D721Med (cell line): Measurements from ENCODE around the gene GTF3C5.
"Not testable (repeated sequence)": the region's sequence is repeated elsewhere in the genome, so short reads cannot be mapped to it uniquely, and the experiment has no call there.

Experiments
- DNase-seq: peaks from one replicate; pipeline ENCODE4 v3.0.0; 2011; ENCODE audit warnings: low spot score; ENCODE audit not compliant: insufficient read length
- FAIRE-seq: peaks from 2 replicates; lab custom pipeline; 2011; peaks lifted over from hg19 to GRCh38; lab: Jason Lieb, UNC
- TF ChIP-seq, protein P1 (sequence below): IDR thresholded peaks from 2 replicates; pipeline ENCODE4 v1.5.1; 2012; ENCODE audit warnings: mild to moderate bottlenecking, control low read depth; ENCODE audit not compliant: insufficient read depth; ENCODE audit errors: missing control alignments

GTF3C5 gene

DNA sequence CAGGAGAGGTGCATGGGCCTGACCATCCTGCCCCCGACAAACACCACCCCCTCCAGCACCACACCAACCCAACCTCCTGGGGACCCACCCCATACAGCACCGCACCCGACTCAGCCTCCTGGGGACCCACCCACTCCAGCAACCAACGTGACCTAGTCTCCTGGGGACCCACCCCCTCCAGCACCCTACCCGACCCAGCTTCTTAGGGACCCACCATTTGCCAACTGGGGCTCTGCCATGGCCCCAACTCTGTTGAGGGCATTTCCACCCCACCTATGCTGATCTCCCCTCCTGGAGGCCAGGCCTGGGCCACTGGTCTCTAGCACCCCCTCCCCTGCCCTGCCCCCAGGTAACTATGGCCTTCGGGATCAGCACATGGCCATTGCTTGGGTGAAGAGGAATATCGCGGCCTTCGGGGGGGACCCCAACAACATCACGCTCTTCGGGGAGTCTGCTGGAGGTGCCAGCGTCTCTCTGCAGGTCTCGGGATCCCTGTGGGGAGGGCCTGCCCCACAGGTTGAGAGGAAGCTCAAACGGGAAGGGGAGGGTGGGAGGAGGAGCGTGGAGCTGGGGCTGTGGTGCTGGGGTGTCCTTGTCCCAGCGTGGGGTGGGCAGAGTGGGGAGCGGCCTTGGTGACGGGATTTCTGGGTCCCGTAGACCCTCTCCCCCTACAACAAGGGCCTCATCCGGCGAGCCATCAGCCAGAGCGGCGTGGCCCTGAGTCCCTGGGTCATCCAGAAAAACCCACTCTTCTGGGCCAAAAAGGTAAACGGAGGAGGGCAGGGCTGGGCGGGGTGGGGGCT is 35.6 kb downstream of the GTF3C5 start:
- FAIRE-seq, result no peak
- TF ChIP-seq, protein P1, sequence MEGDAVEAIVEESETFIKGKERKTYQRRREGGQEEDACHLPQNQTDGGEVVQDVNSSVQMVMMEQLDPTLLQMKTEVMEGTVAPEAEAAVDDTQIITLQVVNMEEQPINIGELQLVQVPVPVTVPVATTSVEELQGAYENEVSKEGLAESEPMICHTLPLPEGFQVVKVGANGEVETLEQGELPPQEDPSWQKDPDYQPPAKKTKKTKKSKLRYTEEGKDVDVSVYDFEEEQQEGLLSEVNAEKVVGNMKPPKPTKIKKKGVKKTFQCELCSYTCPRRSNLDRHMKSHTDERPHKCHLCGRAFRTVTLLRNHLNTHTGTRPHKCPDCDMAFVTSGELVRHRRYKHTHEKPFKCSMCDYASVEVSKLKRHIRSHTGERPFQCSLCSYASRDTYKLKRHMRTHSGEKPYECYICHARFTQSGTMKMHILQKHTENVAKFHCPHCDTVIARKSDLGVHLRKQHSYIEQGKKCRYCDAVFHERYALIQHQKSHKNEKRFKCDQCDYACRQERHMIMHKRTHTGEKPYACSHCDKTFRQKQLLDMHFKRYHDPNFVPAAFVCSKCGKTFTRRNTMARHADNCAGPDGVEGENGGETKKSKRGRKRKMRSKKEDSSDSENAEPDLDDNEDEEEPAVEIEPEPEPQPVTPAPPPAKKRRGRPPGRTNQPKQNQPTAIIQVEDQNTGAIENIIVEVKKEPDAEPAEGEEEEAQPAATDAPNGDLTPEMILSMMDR, result no peak

DNA sequence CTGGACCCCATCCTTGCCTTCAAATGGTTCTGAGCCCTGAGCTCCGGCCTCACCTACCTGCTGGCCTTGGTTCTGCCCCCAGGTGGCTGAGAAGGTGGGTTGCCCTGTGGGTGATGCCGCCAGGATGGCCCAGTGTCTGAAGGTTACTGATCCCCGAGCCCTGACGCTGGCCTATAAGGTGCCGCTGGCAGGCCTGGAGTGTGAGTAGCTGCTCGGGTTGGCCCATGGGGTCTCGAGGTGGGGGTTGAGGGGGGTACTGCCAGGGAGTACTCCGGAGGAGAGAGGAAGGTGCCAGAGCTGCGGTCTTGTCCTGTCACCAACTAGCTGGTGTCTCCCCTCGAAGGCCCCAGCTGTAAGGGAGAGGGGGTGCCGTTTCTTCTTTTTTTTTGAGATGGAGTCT is 36.2 kb downstream of the GTF3C5 start:
- FAIRE-seq (no peak), DNase-seq (no peak)
- TF ChIP-seq, protein P1, result no peak

More for the DNA sequence above, 35.6 kb downstream of the GTF3C5 start:
- DNase-seq, result no peak

DNA sequence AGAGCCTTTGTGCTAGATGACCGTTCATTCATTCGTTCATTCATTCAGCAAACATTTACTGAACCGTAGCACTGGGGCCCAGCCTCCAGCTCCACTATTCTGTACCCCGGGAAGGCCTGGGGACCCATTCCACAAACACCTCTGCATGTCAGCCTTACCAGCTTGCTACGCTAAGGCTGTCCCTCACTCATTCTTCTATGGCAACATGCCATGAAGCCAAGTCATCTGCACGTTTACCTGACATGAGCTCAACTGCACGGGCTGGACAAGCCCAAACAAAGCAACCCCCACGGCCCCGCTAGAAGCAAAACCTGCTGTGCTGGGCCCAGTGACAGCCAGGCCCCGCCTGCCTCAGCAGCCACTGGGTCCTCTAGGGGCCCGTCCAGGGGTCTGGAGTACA is 37.0 kb downstream of the GTF3C5 start:
- no peak for DNase-seq
- FAIRE-seq, result no peak
- TF ChIP-seq, protein P1, result no peak

DNA sequence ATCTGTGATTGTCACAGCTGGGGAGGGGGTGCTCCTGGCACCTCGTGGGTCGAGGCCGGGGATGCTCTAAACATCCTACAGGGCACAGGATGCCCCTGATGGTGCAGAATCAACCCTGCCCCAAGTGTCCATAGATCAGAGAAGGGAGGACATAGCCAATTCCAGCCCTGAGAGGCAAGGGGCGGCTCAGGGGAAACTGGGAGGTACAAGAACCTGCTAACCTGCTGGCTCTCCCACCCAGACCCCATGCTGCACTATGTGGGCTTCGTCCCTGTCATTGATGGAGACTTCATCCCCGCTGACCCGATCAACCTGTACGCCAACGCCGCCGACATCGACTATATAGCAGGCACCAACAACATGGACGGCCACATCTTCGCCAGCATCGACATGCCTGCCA is 37.6 kb downstream of the GTF3C5 start:
- DNase-seq, FAIRE-seq: not testable (repeated sequence)

DNA sequence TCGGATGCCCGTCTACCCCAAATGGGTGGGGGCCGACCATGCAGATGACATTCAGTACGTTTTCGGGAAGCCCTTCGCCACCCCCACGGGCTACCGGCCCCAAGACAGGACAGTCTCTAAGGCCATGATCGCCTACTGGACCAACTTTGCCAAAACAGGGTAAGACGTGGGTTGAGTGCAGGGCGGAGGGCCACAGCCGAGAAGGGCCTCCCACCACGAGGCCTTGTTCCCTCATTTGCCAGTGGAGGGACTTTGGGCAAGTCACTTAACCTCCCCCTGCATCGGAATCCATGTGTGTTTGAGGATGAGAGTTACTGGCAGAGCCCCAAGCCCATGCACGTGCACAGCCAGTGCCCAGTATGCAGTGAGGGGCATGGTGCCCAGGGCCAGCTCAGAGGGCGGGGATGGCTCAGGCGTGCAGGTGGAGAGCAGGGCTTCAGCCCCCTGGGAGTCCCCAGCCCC is 39.7 kb downstream of the GTF3C5 start:
- DNase-seq, FAIRE-seq: not testable (repeated sequence)

DNA sequence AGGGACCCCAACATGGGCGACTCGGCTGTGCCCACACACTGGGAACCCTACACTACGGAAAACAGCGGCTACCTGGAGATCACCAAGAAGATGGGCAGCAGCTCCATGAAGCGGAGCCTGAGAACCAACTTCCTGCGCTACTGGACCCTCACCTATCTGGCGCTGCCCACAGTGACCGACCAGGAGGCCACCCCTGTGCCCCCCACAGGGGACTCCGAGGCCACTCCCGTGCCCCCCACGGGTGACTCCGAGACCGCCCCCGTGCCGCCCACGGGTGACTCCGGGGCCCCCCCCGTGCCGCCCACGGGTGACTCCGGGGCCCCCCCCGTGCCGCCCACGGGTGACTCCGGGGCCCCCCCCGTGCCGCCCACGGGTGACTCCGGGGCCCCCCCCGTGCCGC is 40.2 kb downstream of the GTF3C5 start:
- not testable (repeated sequence) for FAIRE-seq, DNase-seq

DNA sequence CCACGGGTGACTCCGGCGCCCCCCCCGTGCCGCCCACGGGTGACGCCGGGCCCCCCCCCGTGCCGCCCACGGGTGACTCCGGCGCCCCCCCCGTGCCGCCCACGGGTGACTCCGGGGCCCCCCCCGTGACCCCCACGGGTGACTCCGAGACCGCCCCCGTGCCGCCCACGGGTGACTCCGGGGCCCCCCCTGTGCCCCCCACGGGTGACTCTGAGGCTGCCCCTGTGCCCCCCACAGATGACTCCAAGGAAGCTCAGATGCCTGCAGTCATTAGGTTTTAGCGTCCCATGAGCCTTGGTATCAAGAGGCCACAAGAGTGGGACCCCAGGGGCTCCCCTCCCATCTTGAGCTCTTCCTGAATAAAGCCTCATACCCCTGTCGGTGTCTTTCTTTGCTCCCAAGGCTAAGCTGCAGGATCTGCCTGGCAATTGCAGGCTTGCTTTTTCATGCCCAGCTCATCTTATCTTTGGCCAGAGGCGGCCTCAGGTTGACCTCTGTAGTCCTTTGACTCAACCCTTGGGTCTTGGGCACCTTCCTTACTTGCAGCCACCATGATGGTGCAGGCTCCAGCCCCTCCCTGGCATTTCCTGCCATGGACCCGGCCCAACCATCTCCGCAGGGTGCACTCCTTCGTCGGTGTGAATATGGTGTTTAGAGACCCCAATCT is 40.8 kb downstream of the GTF3C5 start:
- no peak for FAIRE-seq
- TF ChIP-seq, protein P1, result no peak
- DNase-seq, result no peak

DNA sequence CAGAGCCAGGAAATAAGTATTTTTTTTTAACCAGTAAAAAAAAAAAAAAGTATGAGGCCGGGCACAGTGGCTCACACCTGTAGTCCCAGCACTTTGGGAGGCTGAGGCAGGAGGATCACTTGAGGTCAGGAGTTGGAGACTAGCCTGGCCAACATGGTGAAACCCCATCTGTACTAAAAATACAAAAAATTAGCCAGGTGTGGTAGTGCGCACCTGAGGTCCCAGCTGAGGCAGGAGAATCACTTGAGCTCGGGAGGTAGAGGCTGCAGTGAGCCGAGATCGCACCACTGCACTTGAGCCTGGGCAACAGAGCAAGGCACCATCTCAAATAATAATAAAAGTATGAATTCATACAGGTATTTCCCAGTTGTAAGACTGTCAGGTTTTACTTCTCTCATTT is 41.4 kb downstream of the GTF3C5 start:
- not testable (repeated sequence) for DNase-seq, FAIRE-seq

DNA sequence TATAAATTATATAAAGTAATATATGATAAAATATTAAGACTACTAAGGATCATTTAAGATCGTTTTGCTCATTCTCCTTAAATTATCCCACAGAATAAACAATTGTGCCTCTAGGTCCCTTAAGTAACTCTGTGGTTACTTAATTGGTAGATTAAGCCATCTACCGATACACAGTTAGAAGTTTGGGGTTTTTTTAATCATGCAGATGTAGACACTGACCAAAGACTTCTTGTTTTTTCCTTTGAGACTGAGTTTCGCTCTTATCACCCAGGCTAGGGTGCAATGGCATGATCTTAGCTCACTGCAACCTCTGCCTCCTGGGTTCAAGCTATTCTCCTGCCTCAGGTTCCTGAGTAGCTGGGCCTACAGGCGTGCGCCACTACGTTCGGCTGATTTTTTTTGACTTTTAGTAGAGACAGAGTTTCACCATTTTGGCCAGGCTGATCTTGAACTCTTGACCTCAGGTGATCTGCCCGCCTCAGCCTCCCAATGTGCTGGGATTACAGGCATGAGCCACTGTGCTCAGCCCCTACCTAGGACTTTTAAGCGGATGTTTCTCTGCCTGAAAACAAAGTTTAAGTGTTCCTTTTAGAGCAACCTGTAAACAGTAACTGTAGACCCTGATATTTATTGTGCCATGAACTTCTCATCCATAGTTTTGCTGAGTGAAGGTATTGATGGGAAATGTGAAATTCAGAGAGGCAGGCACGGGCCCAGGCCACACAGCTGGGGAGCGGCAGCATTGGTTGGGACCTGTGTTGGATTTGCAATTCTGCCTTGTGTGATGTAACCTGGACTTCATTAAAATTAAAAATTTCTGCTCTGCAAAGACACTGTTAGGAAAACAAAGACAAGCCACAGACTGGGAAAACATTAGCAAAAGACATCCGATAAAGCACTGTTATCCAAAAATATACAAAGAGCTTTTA is 42.6 kb downstream of the GTF3C5 start:
- TF ChIP-seq, protein P1, result no peak
- DNase-seq, result no peak

More for the DNA sequence above, 42.6 kb downstream of the GTF3C5 start:
- no peak for FAIRE-seq
